ENCODE measurements around the gene MYO1D. TPM values are rescaled to one million over a fixed set of nuclear protein-coding genes. Genes with fewer than 3 reads are reported as not detected.

MYO1D gene
- total RNA-seq, 1 experiment from 2014 or later: 23.5 TPM

DNA sequence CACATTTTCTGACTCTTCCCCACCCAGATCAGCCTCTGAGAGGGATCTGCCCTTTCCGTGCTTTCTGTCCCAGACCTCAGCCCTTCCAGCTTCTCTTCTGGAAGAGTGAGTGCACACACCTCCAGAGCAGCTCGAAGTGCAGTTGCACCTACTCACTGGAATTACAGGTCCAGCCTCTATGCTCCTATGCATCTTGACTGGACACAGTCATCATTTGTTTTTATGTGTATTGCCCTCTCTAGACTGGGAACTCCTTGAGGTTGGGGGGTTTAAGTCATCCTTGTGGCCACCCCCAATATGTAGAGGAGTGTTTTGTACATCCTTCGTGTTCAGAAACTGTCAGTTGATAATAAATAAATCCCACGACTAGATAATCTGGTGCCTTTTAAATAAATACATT lies 308.2 kb downstream of the MYO1D start:
- no peaks in the 10 kb centered on the region for H4K20me1 ChIP-seq (ENCODE audit: low read length)
- peak overlapping the region; percentile 34 for H3K4me2 ChIP-seq (ENCODE audit: low read length)
- no peaks in the 10 kb centered on the region for H3K27me3 ChIP-seq (ENCODE audit: low read length)
- H3K27ac ChIP-seq (ENCODE audit: low read length): peak overlapping the region; percentile 72
- ATAC-seq: no peak
- no peaks in the 10 kb centered on the region for H3K9me3 ChIP-seq (ENCODE audit: low read length)
- no peak overlapping the region for H3K9ac ChIP-seq (ENCODE audit: low read length)
- no peak overlapping the region for H3K4me3 ChIP-seq (ENCODE audit: low read length)
- no peak for DNase-seq
- TF ChIP-seq EZH2phosphoT487 (IDR thresholded peaks at IDR 0.05; ENCODE audit: borderline replicate concordance, low read length) (no peak), EZH2 (IDR thresholded peaks at IDR 0.05; ENCODE audit: low read length, unreplicated experiment) (no peak), CTCF (conservative IDR thresholded peaks at IDR 0.05; ENCODE audit: low read depth, low read length) (no peak)
- POLR2A ChIA-PET (ENCODE audit: unreplicated experiment): no interaction called here
- intact Hi-C loops (cut with micrococcal nuclease): no loop called here
- no peak overlapping the region for H2AFZ ChIP-seq (ENCODE audit: low read length)
- no peaks in the 10 kb centered on the region for H3K79me2 ChIP-seq (ENCODE audit: low read length)
- no peaks in the 10 kb centered on the region for H3K36me3 ChIP-seq (ENCODE audit: low read depth, low read length)
- CTCF ChIA-PET: no interaction called here
- H3K4me1 ChIP-seq (ENCODE audit: insufficient read depth, low read length): peaks cover 32% of the 10 kb centered on the region
- BruUV-seq (replicated peaks): no TSS peak
- no peaks in the 10 kb centered on the region for H3F3A ChIP-seq (ENCODE audit: low read length, unreplicated experiment)
- H3K9me2 ChIP-seq (replicated peaks; ENCODE audit: low read length): no peaks in the 10 kb centered on the region

- ChIA-PET POLR2A (ENCODE audit: unreplicated experiment) (no interaction called here), CTCF (no interaction called here)
- Histone ChIP-seq H3K9me3 (ENCODE audit: low read length) (no peaks in the 10 kb centered on the region), H3K27me3 (ENCODE audit: low read length) (no peaks in the 10 kb centered on the region), H3K4me2 (ENCODE audit: low read length) (no peak overlapping the region), H3K4me3 (ENCODE audit: low read length) (no peak overlapping the region), H3K36me3 (ENCODE audit: low read depth, low read length) (no peaks in the 10 kb centered on the region), H3K4me1 (ENCODE audit: insufficient read depth, low read length) (peaks cover 32% of the 10 kb centered on the region), H4K20me1 (ENCODE audit: low read length) (no peaks in the 10 kb centered on the region), H3K27ac (ENCODE audit: low read length) (no peak overlapping the region), H3K9ac (ENCODE audit: low read length) (no peak overlapping the region), H3K79me2 (ENCODE audit: low read length) (no peaks in the 10 kb centered on the region), H3F3A (ENCODE audit: low read length, unreplicated experiment) (no peaks in the 10 kb centered on the region), H2AFZ (ENCODE audit: low read length) (no peak overlapping the region), H3K9me2 (replicated peaks; ENCODE audit: low read length) (no peaks in the 10 kb centered on the region)
- intact Hi-C loops (cut with micrococcal nuclease): no loop called here
- ATAC-seq: no peak
- BruUV-seq (replicated peaks): no TSS peak
- DNase-seq: no peak
- TF ChIP-seq EZH2phosphoT487 (IDR thresholded peaks at IDR 0.05; ENCODE audit: borderline replicate concordance, low read length): no peak
- no peak for TF ChIP-seq EZH2 (IDR thresholded peaks at IDR 0.05; ENCODE audit: low read length, unreplicated experiment)
- no peak for TF ChIP-seq CTCF (conservative IDR thresholded peaks at IDR 0.05; ENCODE audit: low read depth, low read length)
Observed at GRCh38 chr17:32567511-32567910, 309.4 kb downstream of the MYO1D start.

DNA sequence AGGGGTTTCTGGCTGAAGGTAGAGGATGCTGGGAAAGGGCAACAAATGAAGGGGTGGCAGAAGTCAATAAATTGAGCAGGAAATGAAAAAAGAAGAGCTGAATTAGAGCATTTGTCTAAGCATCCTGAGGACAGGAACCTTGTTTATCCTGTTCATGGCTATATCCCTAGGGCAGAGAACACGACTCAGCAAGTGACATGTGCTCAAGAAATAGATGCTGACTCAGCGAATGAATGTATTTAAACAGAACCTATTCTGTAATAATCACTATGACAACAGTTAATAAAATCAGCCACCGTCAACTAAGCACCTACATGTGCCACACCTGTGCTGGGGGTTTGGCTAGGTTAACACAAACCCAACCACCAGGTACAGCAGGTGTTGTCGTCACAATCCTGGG lies 309.8 kb downstream of the MYO1D start:
- DNase-seq (peak; percentile 6), ATAC-seq (no peak)
- Histone ChIP-seq H3K4me2 (ENCODE audit: low read length) (no peak overlapping the region), H3K79me2 (ENCODE audit: low read length) (no peaks in the 10 kb centered on the region), H3K27ac (ENCODE audit: low read length) (no peak overlapping the region), H3K9ac (ENCODE audit: low read length) (no peak overlapping the region), H3K4me3 (ENCODE audit: low read length) (no peak overlapping the region), H2AFZ (ENCODE audit: low read length) (no peak overlapping the region), H3K4me1 (ENCODE audit: insufficient read depth, low read length) (peaks cover 32% of the 10 kb centered on the region), H4K20me1 (ENCODE audit: low read length) (no peaks in the 10 kb centered on the region), H3K27me3 (ENCODE audit: low read length) (no peaks in the 10 kb centered on the region), H3K9me3 (ENCODE audit: low read length) (no peaks in the 10 kb centered on the region), H3K36me3 (ENCODE audit: low read depth, low read length) (no peaks in the 10 kb centered on the region), H3F3A (ENCODE audit: low read length, unreplicated experiment) (no peaks in the 10 kb centered on the region), H3K9me2 (replicated peaks; ENCODE audit: low read length) (no peaks in the 10 kb centered on the region)
- CTCF ChIA-PET: no interaction called here
- intact Hi-C loops (cut with micrococcal nuclease): no loop called here
- TF ChIP-seq EZH2 (IDR thresholded peaks at IDR 0.05; ENCODE audit: low read length, unreplicated experiment) (no peak), EZH2phosphoT487 (IDR thresholded peaks at IDR 0.05; ENCODE audit: borderline replicate concordance, low read length) (no peak), CTCF (conservative IDR thresholded peaks at IDR 0.05; ENCODE audit: low read depth, low read length) (no peak)
- POLR2A ChIA-PET (ENCODE audit: unreplicated experiment): no interaction called here
- no TSS peak for BruUV-seq (replicated peaks)
